Measurements from ENCODE around the gene CFAP74. TPM values are rescaled to one million over a fixed set of nuclear protein-coding genes. Genes with fewer than 3 reads are reported as not detected.
A peak's percentile ranks its signal among the peaks of the same experiment; 100 is the strongest.

The CFAP74 gene
- total RNA-seq, 1 experiment from 2014 or later: not detected

DNA sequence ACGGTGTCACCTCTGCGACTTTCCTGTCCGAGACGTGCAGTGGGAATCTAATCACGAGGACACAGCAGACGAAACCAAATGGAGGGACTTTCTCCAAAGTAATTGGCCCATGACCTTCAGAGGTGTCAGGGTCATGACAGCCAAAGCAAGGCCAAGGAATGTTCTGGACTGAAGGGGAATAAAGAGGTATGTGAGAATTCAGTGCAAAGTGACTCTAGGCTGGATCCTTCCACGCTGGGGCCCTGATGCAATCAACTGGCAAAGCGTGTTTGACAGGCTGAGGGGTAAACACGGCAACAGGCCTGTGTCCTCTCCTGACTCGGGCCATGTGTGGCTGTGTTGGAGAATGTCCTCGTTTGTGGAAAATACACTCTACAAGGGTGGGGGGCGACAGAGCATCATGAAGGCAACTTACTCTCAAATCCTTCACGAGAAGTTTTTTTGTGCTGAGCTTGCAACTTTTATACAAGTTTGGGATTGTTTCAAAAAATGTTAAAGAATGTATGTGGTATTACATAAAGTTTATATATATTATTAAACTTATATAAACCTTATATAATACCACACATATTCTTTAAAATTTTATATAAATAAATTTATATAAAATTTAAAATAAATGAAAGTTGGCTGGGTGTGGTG is 1.7 kb downstream of the CFAP74 start:
- H3K36me3 ChIP-seq (ENCODE audit: low read depth, low read length): no peaks in the 10 kb centered on the region
- H3K9me3 ChIP-seq (ENCODE audit: low read length): no peaks in the 10 kb centered on the region
- H3K27me3 ChIP-seq (ENCODE audit: low read length): 0 out of 2 replicates have a peak, but pooled peaks cover 4% of the 10 kb centered on the region
- no peak overlapping the region for H3K9ac ChIP-seq (ENCODE audit: low read length)
- POLR2A ChIA-PET (ENCODE audit: unreplicated experiment): no interaction called here
- H3K4me3 ChIP-seq (ENCODE audit: low read length): no peak overlapping the region
- no peaks in the 10 kb centered on the region for H3K79me2 ChIP-seq (ENCODE audit: low read length)
- intact Hi-C loops (cut with micrococcal nuclease): no loop called here
- H2AFZ ChIP-seq (ENCODE audit: low read length): peak overlapping the region; percentile 52
- no peaks in the 10 kb centered on the region for H3K9me2 ChIP-seq (replicated peaks; ENCODE audit: low read length)
- no peaks in the 10 kb centered on the region for H4K20me1 ChIP-seq (ENCODE audit: low read length)
- ATAC-seq: peak; percentile 74
- CTCF ChIA-PET: no interaction called here
- H3K27ac ChIP-seq (ENCODE audit: low read length): no peak overlapping the region
- no peak overlapping the region for H3K4me2 ChIP-seq (ENCODE audit: low read length)
- peak; percentile 87 for DNase-seq
- no peak for TF ChIP-seq EZH2 (IDR thresholded peaks at IDR 0.05; ENCODE audit: low read length, unreplicated experiment)
- no peak for TF ChIP-seq EZH2phosphoT487 (IDR thresholded peaks at IDR 0.05; ENCODE audit: borderline replicate concordance, low read length)
- TF ChIP-seq, protein P1, sequence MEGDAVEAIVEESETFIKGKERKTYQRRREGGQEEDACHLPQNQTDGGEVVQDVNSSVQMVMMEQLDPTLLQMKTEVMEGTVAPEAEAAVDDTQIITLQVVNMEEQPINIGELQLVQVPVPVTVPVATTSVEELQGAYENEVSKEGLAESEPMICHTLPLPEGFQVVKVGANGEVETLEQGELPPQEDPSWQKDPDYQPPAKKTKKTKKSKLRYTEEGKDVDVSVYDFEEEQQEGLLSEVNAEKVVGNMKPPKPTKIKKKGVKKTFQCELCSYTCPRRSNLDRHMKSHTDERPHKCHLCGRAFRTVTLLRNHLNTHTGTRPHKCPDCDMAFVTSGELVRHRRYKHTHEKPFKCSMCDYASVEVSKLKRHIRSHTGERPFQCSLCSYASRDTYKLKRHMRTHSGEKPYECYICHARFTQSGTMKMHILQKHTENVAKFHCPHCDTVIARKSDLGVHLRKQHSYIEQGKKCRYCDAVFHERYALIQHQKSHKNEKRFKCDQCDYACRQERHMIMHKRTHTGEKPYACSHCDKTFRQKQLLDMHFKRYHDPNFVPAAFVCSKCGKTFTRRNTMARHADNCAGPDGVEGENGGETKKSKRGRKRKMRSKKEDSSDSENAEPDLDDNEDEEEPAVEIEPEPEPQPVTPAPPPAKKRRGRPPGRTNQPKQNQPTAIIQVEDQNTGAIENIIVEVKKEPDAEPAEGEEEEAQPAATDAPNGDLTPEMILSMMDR (conservative IDR thresholded peaks at IDR 0.05; ENCODE audit: low read depth, low read length): no peak
- BruUV-seq (replicated peaks): no TSS peak
- H3K4me1 ChIP-seq (ENCODE audit: insufficient read depth, low read length): peaks cover 6% of the 10 kb centered on the region
- no peaks in the 10 kb centered on the region for H3F3A ChIP-seq (ENCODE audit: low read length, unreplicated experiment)

DNA sequence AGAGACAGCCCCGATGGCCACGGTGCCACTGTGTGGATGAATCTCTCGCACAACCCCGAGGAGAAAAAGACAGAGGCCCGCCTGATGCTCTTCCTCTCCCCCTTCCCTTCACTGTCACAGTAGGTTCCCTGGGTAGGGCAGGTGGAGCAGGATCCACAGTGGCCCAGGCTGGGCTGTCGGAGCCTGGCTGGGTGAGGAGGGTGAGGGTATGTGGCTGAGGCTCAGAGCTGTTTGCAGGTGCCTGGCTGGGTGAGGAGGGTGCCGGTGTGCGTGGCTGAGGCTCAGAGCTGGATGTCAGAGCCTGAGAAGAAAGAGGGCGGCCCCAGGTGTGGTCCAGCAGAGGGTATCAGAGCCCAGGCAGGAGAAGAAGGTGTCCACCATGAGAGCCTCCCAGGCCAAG is 2.7 kb downstream of the CFAP74 start:
- no peak overlapping the region for H2AFZ ChIP-seq (ENCODE audit: low read length)
- DNase-seq: no peak
- H3K9me2 ChIP-seq (replicated peaks; ENCODE audit: low read length): no peaks in the 10 kb centered on the region
- BruUV-seq (replicated peaks): no TSS peak
- ATAC-seq: no peak
- no peak overlapping the region for H3K4me2 ChIP-seq (ENCODE audit: low read length)
- no peak overlapping the region for H3K27ac ChIP-seq (ENCODE audit: low read length)
- no peaks in the 10 kb centered on the region for H3K36me3 ChIP-seq (ENCODE audit: low read depth, low read length)
- peaks cover 6% of the 10 kb centered on the region for H3K4me1 ChIP-seq (ENCODE audit: insufficient read depth, low read length)
- H4K20me1 ChIP-seq (ENCODE audit: low read length): no peaks in the 10 kb centered on the region
- no peak overlapping the region for H3K4me3 ChIP-seq (ENCODE audit: low read length)
- no peaks in the 10 kb centered on the region for H3K79me2 ChIP-seq (ENCODE audit: low read length)
- H3K9me3 ChIP-seq (ENCODE audit: low read length): no peaks in the 10 kb centered on the region
- TF ChIP-seq EZH2 (IDR thresholded peaks at IDR 0.05; ENCODE audit: low read length, unreplicated experiment) (no peak), EZH2phosphoT487 (IDR thresholded peaks at IDR 0.05; ENCODE audit: borderline replicate concordance, low read length) (no peak)
- H3F3A ChIP-seq (ENCODE audit: low read length, unreplicated experiment): no peaks in the 10 kb centered on the region
- intact Hi-C loops (cut with micrococcal nuclease): no loop called here
- ChIA-PET POLR2A (ENCODE audit: unreplicated experiment) (no interaction called here), CTCF (no interaction called here)
- H3K27me3 ChIP-seq (ENCODE audit: low read length): 0 out of 2 replicates have a peak, but pooled peaks cover 4% of the 10 kb centered on the region
- no peak overlapping the region for H3K9ac ChIP-seq (ENCODE audit: low read length)

DNA sequence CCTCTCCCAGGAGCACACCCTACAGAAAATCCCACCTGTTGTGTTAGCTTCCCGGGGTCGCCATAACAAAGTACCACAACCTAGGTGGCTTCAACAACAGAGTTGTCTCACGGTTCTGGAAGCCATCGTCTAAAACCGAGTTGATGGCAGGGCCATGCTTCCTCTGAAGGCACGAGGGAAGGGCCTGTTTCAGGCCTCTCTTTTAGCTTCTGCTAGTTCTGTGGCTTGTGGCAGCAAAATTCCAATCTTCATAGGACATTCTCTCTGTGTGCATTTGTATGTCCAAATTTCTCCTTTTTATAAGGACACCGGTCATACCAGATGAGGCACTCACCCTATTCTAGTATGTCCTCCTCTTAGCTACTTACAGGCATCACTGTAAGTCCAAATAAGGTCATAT is 3.2 kb downstream of the CFAP74 start:
- intact Hi-C loops (cut with micrococcal nuclease): no loop called here
- H3K27me3 ChIP-seq (ENCODE audit: low read length): 0 out of 2 replicates have a peak, but pooled peaks cover 4% of the 10 kb centered on the region
- CTCF ChIA-PET: no interaction called here
- no peak overlapping the region for H3K27ac ChIP-seq (ENCODE audit: low read length)
- H3K4me3 ChIP-seq (ENCODE audit: low read length): no peak overlapping the region
- H3K4me2 ChIP-seq (ENCODE audit: low read length): no peak overlapping the region
- TF ChIP-seq EZH2 (IDR thresholded peaks at IDR 0.05; ENCODE audit: low read length, unreplicated experiment) (no peak), EZH2phosphoT487 (IDR thresholded peaks at IDR 0.05; ENCODE audit: borderline replicate concordance, low read length) (no peak)
- TF ChIP-seq, protein P1 (conservative IDR thresholded peaks at IDR 0.05; ENCODE audit: low read depth, low read length): no peak
- POLR2A ChIA-PET (ENCODE audit: unreplicated experiment): no interaction called here
- H3K79me2 ChIP-seq (ENCODE audit: low read length): no peaks in the 10 kb centered on the region
- ATAC-seq (no peak), DNase-seq (no peak)
- H3K4me1 ChIP-seq (ENCODE audit: insufficient read depth, low read length): peaks cover 6% of the 10 kb centered on the region
- no TSS peak for BruUV-seq (replicated peaks)
- no peak overlapping the region for H2AFZ ChIP-seq (ENCODE audit: low read length)
- no peaks in the 10 kb centered on the region for H3K9me2 ChIP-seq (replicated peaks; ENCODE audit: low read length)
- no peaks in the 10 kb centered on the region for H3K9me3 ChIP-seq (ENCODE audit: low read length)
- no peaks in the 10 kb centered on the region for H4K20me1 ChIP-seq (ENCODE audit: low read length)
- no peaks in the 10 kb centered on the region for H3F3A ChIP-seq (ENCODE audit: low read length, unreplicated experiment)
- no peak overlapping the region for H3K9ac ChIP-seq (ENCODE audit: low read length)
- H3K36me3 ChIP-seq (ENCODE audit: low read depth, low read length): no peaks in the 10 kb centered on the region

Data from PC-3 (cell line).